Small intestine (tissue), 7 donors: ENCODE measurements around the gene TMEM170A. TPM values are rescaled to one million over a fixed set of nuclear protein-coding genes. Genes with fewer than 3 reads are reported as not detected.
A peak's percentile ranks its signal among the peaks of the same experiment; 100 is the strongest.
"Not testable (repeated sequence)": the region's sequence is repeated elsewhere in the genome, so short reads cannot be mapped to it uniquely, and the experiment has no call there.

Source experiments
- DNase-seq, 2 donors: peaks; one replicate each; pipeline versions ENCODE4 v3.0.0 to v3.0.0-alpha.2; 2013
- FAIRE-seq: peaks from 2 replicates; lab custom pipeline; 2012; peaks lifted over from hg19 to GRCh38; lab: Jason Lieb, UNC
- H3K27ac ChIP-seq, 3 donors: one replicate each; pipeline ENCODE4 v1.5.1; 2013; ENCODE audit warnings: low read length in 2 of 3, mild to moderate bottlenecking in 2 of 3, control low read depth in 1 of 3, inconsistent platforms in 1 of 3, low read depth in 1 of 3, moderate library complexity in 1 of 3
- H3K27me3 ChIP-seq, 3 donors: one replicate each; pipeline ENCODE4 v1.6.1; 2013; ENCODE audit warnings: low read length in 3 of 3, inconsistent platforms in 1 of 3; ENCODE audit not compliant: control insufficient read depth in 3 of 3, insufficient read depth in 3 of 3
- H3K36me3 ChIP-seq, 3 donors: one replicate each; pipeline ENCODE4 v1.6.1; 2013; ENCODE audit warnings: low read length in 3 of 3, inconsistent platforms in 1 of 3, low read depth in 1 of 3, mild to moderate bottlenecking in 1 of 3, moderate library complexity in 1 of 3; ENCODE audit not compliant: control insufficient read depth in 3 of 3, insufficient read depth in 2 of 3
- H3K4me1 ChIP-seq, 3 donors: one replicate each; pipeline ENCODE4 v1.6.1; 2013; ENCODE audit warnings: low read length in 2 of 3, inconsistent platforms in 1 of 3, low read depth in 1 of 3, mild to moderate bottlenecking in 1 of 3, moderate library complexity in 1 of 3; ENCODE audit not compliant: control insufficient read depth in 3 of 3, insufficient read depth in 2 of 3
- H3K4me3 ChIP-seq, 3 donors: one replicate each; pipeline ENCODE4 v1.5.1; 2013; ENCODE audit warnings: low read length in 3 of 3, control low read depth in 1 of 3, inconsistent platforms in 1 of 3, low read depth in 1 of 3, mild to moderate bottlenecking in 1 of 3, moderate library complexity in 1 of 3
- H3K9me3 ChIP-seq, 2 donors: one replicate each; pipeline ENCODE4 v1.6.1; 2013; ENCODE audit warnings: low read depth in 1 of 2, low read length in 1 of 2; ENCODE audit not compliant: control insufficient read depth in 2 of 2, insufficient read depth in 1 of 2
- WGBS, 3 donors: extraction: QIAGEN DNeasy Blood & Tissue Kit; methylation state at CpG; one replicate each; pipeline ENCODE4 v1.1.7; 2013; 5-methylcytosine and 5-hydroxymethylcytosine counted together
- polyA plus RNA-seq, 4 donors: library from polyadenylated mRNA; stranded (reverse) in 3 of 4; unstranded in 1 of 4; fragments of 200-250 nt in 3 of 4; fragments of 120-200 nt in 1 of 4; gene quantifications; one replicate each; pipeline versions ENCODE4 v1.2.1 to v1.2.3, GENCODE V29; 2013
- donor health status: healthy with polysubstance abuse.
- donor health status: control.
- donor health status: control.
- donor health status: Bipolar disorder and iron deficiency.
- donor health status: healthy.

Gene TMEM170A
- polyA plus RNA-seq, 4 donors: 9.6 to 50.9 (median 15.5) TPM

GRCh38 chr16:75429621-75430403, 34.7 kb downstream of the TMEM170A start:
- no peak overlapping the region for H3K27ac ChIP-seq
- FAIRE-seq (no peak), DNase-seq (no peak)
- WGBS, 3 donors: 84 to 86% (median 86%) methylated on average over 11 of the region's 11 CpGs
- no peak overlapping the region for H3K4me3 ChIP-seq
- H3K4me1 ChIP-seq: peaks cover 0 to 4% (median 0%) of the 10 kb centered on the region in 3 donors
- no peaks in the 10 kb centered on the region for H3K9me3 ChIP-seq
- H3K27me3 ChIP-seq: no peaks in the 10 kb centered on the region
- peaks cover 0 to 21% (median 0%) of the 10 kb centered on the region in 3 donors for H3K36me3 ChIP-seq

- 86 to 89% (median 88%) methylated on average over 2 of the region's 2 CpGs for WGBS, 3 donors
- H3K36me3 ChIP-seq: peaks cover 0 to 25% (median 0%) of the 10 kb centered on the region in 3 donors
- not testable (repeated sequence) for FAIRE-seq, H3K9me3 ChIP-seq, H3K4me1 ChIP-seq, DNase-seq, H3K4me3 ChIP-seq, H3K27ac ChIP-seq, H3K27me3 ChIP-seq
Measured at GRCh38 chr16:75426524-75426923, 38.0 kb downstream of the TMEM170A start.

GRCh38 chr16:75424105-75424762, 40.3 kb downstream of the TMEM170A start:
- not testable (repeated sequence) for H3K27me3 ChIP-seq, H3K4me3 ChIP-seq, H3K9me3 ChIP-seq, FAIRE-seq
- DNase-seq: peak in 1 of 2 donors; percentile 81
- H3K4me1 ChIP-seq: peaks cover 0 to 14% (median 0%) of the 10 kb centered on the region in 3 donors
- 84 to 89% (median 88%) methylated on average over 18 of the region's 18 CpGs for WGBS, 3 donors
- peak overlapping the region in 1 of 3 donors; percentile 80 for H3K27ac ChIP-seq
- peaks cover 0 to 13% (median 0%) of the 10 kb centered on the region in 3 donors for H3K36me3 ChIP-seq

- no peak for DNase-seq
- Histone ChIP-seq H3K9me3 (no peaks in the 10 kb centered on the region), H3K4me3 (no peak overlapping the region), H3K4me1 (peaks cover 0 to 14% (median 0%) of the 10 kb centered on the region in 3 donors), H3K27ac (peak overlapping the region in 2 of 3 donors; percentile 32 to 80), H3K27me3 (no peaks in the 10 kb centered on the region), H3K36me3 (peaks cover 0 to 10% (median 0%) of the 10 kb centered on the region in 3 donors)
- no peak for FAIRE-seq
- WGBS, 3 donors: 79 to 91% (median 82%) methylated on average over 4 of the region's 4 CpGs
Measured at GRCh38 chr16:75423723-75424104, 40.8 kb downstream of the TMEM170A start.

- no peak for DNase-seq
- 90 to 95% (median 95%) methylated on average over 1 of the region's 1 CpG for WGBS, 3 donors
- Histone ChIP-seq H3K4me1 (peaks cover 0 to 14% (median 0%) of the 10 kb centered on the region in 3 donors), H3K27me3 (no peaks in the 10 kb centered on the region), H3K36me3 (peaks cover 0 to 5% (median 0%) of the 10 kb centered on the region in 3 donors), H3K27ac (peak overlapping the region in 1 of 3 donors; percentile 77), H3K4me3 (no peak overlapping the region), H3K9me3 (no peaks in the 10 kb centered on the region)
- FAIRE-seq: no peak
Measured at GRCh38 chr16:75421820-75422126, 42.7 kb downstream of the TMEM170A start.

- H3K27me3 ChIP-seq: no peaks in the 10 kb centered on the region
- H3K27ac ChIP-seq: peak overlapping the region; percentile 11 to 77 (median 58)
- H3K4me3 ChIP-seq: peak overlapping the region in 1 of 3 donors; percentile 14
- FAIRE-seq (no peak), DNase-seq (peak; percentile 70 to 76)
- 15 to 23% (median 16%) methylated on average over 8 of the region's 8 CpGs for WGBS, 3 donors
- H3K36me3 ChIP-seq: peaks cover 0 to 5% (median 0%) of the 10 kb centered on the region in 3 donors
- H3K9me3 ChIP-seq: no peaks in the 10 kb centered on the region
- H3K4me1 ChIP-seq: peaks cover 0 to 14% (median 0%) of the 10 kb centered on the region in 3 donors
Measured at GRCh38 chr16:75420987-75421819, 43.3 kb downstream of the TMEM170A start.

- FAIRE-seq (no peak), DNase-seq (no peak)
- peaks cover 0 to 6% (median 4%) of the 10 kb centered on the region in 3 donors for H3K36me3 ChIP-seq
- H3K27ac ChIP-seq: peak overlapping the region in 1 of 3 donors; percentile 27
- H3K4me3 ChIP-seq: no peak overlapping the region
- 54 to 79% (median 57%) methylated on average over 2 of the region's 2 CpGs for WGBS, 3 donors
- H3K9me3 ChIP-seq: no peaks in the 10 kb centered on the region
- no peaks in the 10 kb centered on the region for H3K27me3 ChIP-seq
- H3K4me1 ChIP-seq: peaks cover 0 to 11% (median 0%) of the 10 kb centered on the region in 3 donors
Measured at GRCh38 chr16:75416904-75417565, 47.5 kb downstream of the TMEM170A start.
